ES-I3 (cell line): ENCODE measurements around the gene RRM2.

Experiments used
- H3K36me3 ChIP-seq: 2 replicates; pipeline ENCODE4 v1.6.1; 2013; ENCODE audit warnings: mild to moderate bottlenecking, low read length, control low read depth, moderate library complexity; ENCODE audit not compliant: insufficient read depth
- H3K4me1 ChIP-seq: 2 replicates; pipeline ENCODE4 v1.6.1; 2013; ENCODE audit warnings: mild to moderate bottlenecking, control low read depth, low read length; ENCODE audit not compliant: insufficient read depth
- H3K9ac ChIP-seq: 2 replicates; pipeline ENCODE4 v1.6.1; 2013; ENCODE audit warnings: low read depth, mild to moderate bottlenecking, low read length, moderate library complexity
- H3K9me3 ChIP-seq: 2 replicates; pipeline ENCODE4 v1.6.1; 2013; ENCODE audit warnings: mild to moderate bottlenecking, low read length, moderate library complexity; ENCODE audit not compliant: control insufficient read depth, insufficient read depth

The RRM2 gene

GRCh38 chr2:10132596-10132995 is 10.1 kb downstream of the RRM2 start:
- H3K9ac ChIP-seq: no peak overlapping the region
- no peaks in the 10 kb centered on the region for H3K9me3 ChIP-seq
- H3K4me1 ChIP-seq: peaks cover 11% of the 10 kb centered on the region; the same call in 1 of the 2 replicates
- H3K36me3 ChIP-seq: peaks cover 17% of the 10 kb centered on the region; the same call in 1 of the 2 replicates

- H3K36me3 ChIP-seq: peaks cover 14% of the 10 kb centered on the region; the same call in 1 of the 2 replicates
- no peak overlapping the region for H3K9ac ChIP-seq
- H3K9me3 ChIP-seq: no peaks in the 10 kb centered on the region
- peaks cover 11% of the 10 kb centered on the region; the same call in 1 of the 2 replicates for H3K4me1 ChIP-seq
Measured at GRCh38 chr2:10132996-10133647, 10.6 kb downstream of the RRM2 start.

GRCh38 chr2:10135296-10136089 is 13.0 kb downstream of the RRM2 start:
- no peaks in the 10 kb centered on the region; the same call in 1 of the 2 replicates for H3K36me3 ChIP-seq
- peaks cover 11% of the 10 kb centered on the region; the same call in 1 of the 2 replicates for H3K4me1 ChIP-seq
- H3K9ac ChIP-seq: no peak overlapping the region
- H3K9me3 ChIP-seq: no peaks in the 10 kb centered on the region

GRCh38 chr2:10136101-10136934 is 13.8 kb downstream of the RRM2 start:
- Histone ChIP-seq H3K36me3 (no peaks in the 10 kb centered on the region; the same call in 1 of the 2 replicates), H3K9me3 (no peaks in the 10 kb centered on the region), H3K9ac (no peak overlapping the region), H3K4me1 (peaks cover 11% of the 10 kb centered on the region; the same call in 1 of the 2 replicates)

GRCh38 chr2:10137053-10137843 is 14.7 kb downstream of the RRM2 start:
- peaks cover 11% of the 10 kb centered on the region; the same call in 1 of the 2 replicates for H3K4me1 ChIP-seq
- no peaks in the 10 kb centered on the region for H3K9me3 ChIP-seq
- H3K9ac ChIP-seq: no peak overlapping the region
- no peaks in the 10 kb centered on the region; the same call in 1 of the 2 replicates for H3K36me3 ChIP-seq

GRCh38 chr2:10139536-10139935 is 17.0 kb downstream of the RRM2 start:
- H3K9me3 ChIP-seq: no peaks in the 10 kb centered on the region
- peaks cover 8% of the 10 kb centered on the region; the same call in 1 of the 2 replicates for H3K4me1 ChIP-seq
- H3K9ac ChIP-seq: no peak overlapping the region
- no peaks in the 10 kb centered on the region for H3K36me3 ChIP-seq

GRCh38 chr2:10140841-10141610 is 18.5 kb downstream of the RRM2 start:
- H3K9me3 ChIP-seq: no peaks in the 10 kb centered on the region
- H3K9ac ChIP-seq: no peak overlapping the region
- H3K36me3 ChIP-seq: no peaks in the 10 kb centered on the region
- H3K4me1 ChIP-seq: peaks cover 8% of the 10 kb centered on the region; the same call in 1 of the 2 replicates

GRCh38 chr2:10141736-10142639 is 19.4 kb downstream of the RRM2 start:
- peaks cover 6% of the 10 kb centered on the region; the same call in 1 of the 2 replicates for H3K4me1 ChIP-seq
- no peak overlapping the region for H3K9ac ChIP-seq
- no peaks in the 10 kb centered on the region for H3K9me3 ChIP-seq
- no peaks in the 10 kb centered on the region for H3K36me3 ChIP-seq

- no peaks in the 10 kb centered on the region for H3K36me3 ChIP-seq
Measured at GRCh38 chr2:10142640-10142965, 20.1 kb downstream of the RRM2 start.

GRCh38 chr2:10144771-10145518 is 22.4 kb downstream of the RRM2 start:
- no peaks in the 10 kb centered on the region for H3K36me3 ChIP-seq
- H3K4me1 ChIP-seq: no peaks in the 10 kb centered on the region
- H3K9ac ChIP-seq: no peak overlapping the region
- no peaks in the 10 kb centered on the region for H3K9me3 ChIP-seq

More at GRCh38 chr2:10142640-10142965, 20.1 kb downstream of the RRM2 start:
- Histone ChIP-seq H3K9ac (no peak overlapping the region), H3K4me1 (no peaks in the 10 kb centered on the region; the same call in 1 of the 2 replicates), H3K9me3 (no peaks in the 10 kb centered on the region)

- no peaks in the 10 kb centered on the region for H3K36me3 ChIP-seq
Measured at GRCh38 chr2:10145519-10146357, 23.2 kb downstream of the RRM2 start.

More at GRCh38 chr2:10145519-10146357, 23.2 kb downstream of the RRM2 start:
- Histone ChIP-seq H3K4me1 (no peaks in the 10 kb centered on the region), H3K9me3 (no peaks in the 10 kb centered on the region), H3K9ac (no peak overlapping the region)
